Stimulated activated CD4-positive, alpha-beta T cell treated with anti-CD3 and anti-CD28 coated beads, Interleukin-1b, Interleukin-23, amount 100 ng/mL, for 4 hours (primary cell): ENCODE measurements around the gene COP1.
"Not testable (repeated sequence)": the region's sequence is repeated elsewhere in the genome, so short reads cannot be mapped to it uniquely, and the experiment has no call there.

Source experiments
- DNase-seq, 2 donors: peaks; one replicate each; pipeline ENCODE4 v3.0.0-alpha.2; 2020; ENCODE audit warnings: low read depth in 2 of 2

The COP1 gene

GRCh38 chr1:176033881-176034280 lies 173.2 kb downstream of the COP1 start:
- DNase-seq: no peak

GRCh38 chr1:176033474-176033873 lies 173.6 kb downstream of the COP1 start:
- no peak for DNase-seq

GRCh38 chr1:176032040-176032645 lies 174.9 kb downstream of the COP1 start:
- DNase-seq: no peak

GRCh38 chr1:176029609-176030008 lies 177.5 kb downstream of the COP1 start:
- DNase-seq: no peak

GRCh38 chr1:176029155-176029554 lies 177.9 kb downstream of the COP1 start:
- no peak for DNase-seq

- not testable (repeated sequence) for DNase-seq
These were observed 179.2 kb downstream of the COP1 start for GRCh38 chr1:176027934-176028333.

- no peak for DNase-seq
These were observed 184.5 kb downstream of the COP1 start for GRCh38 chr1:176022574-176022973.

GRCh38 chr1:176017722-176018121 lies 189.4 kb downstream of the COP1 start:
- no peak for DNase-seq

GRCh38 chr1:176009951-176010350 lies 197.1 kb downstream of the COP1 start:
- DNase-seq: no peak

GRCh38 chr1:176007756-176008389 lies 199.2 kb downstream of the COP1 start:
- DNase-seq: not testable (repeated sequence)

GRCh38 chr1:175994660-175995059 lies 212.4 kb downstream of the COP1 start:
- not testable (repeated sequence) for DNase-seq

GRCh38 chr1:175992825-175993224 lies 214.3 kb downstream of the COP1 start:
- DNase-seq: not testable (repeated sequence)

GRCh38 chr1:175992202-175992601 lies 214.9 kb downstream of the COP1 start:
- not testable (repeated sequence) for DNase-seq

- no peak for DNase-seq
These were observed 222.3 kb downstream of the COP1 start for GRCh38 chr1:175984813-175985212.

GRCh38 chr1:175984057-175984812 lies 222.9 kb downstream of the COP1 start:
- DNase-seq: no peak

- not testable (repeated sequence) for DNase-seq
These were observed 223.7 kb downstream of the COP1 start for GRCh38 chr1:175983363-175983762.

GRCh38 chr1:175981128-175981527 lies 226.0 kb downstream of the COP1 start:
- no peak for DNase-seq

GRCh38 chr1:175978926-175979325 lies 228.2 kb downstream of the COP1 start:
- DNase-seq: no peak

- DNase-seq: no peak
These were observed 228.6 kb downstream of the COP1 start for GRCh38 chr1:175978476-175978875.

- no peak for DNase-seq
These were observed 230.0 kb downstream of the COP1 start for GRCh38 chr1:175976865-175977642.

- DNase-seq: no peak
These were observed 237.9 kb downstream of the COP1 start for GRCh38 chr1:175969231-175969630.
